Activated B cell treated with CpG ODN at 0.5 μM for 24 hours (primary cell): Measurements from ENCODE around the gene CCDC136. TPM values are rescaled to one million over a fixed set of nuclear protein-coding genes. Genes with fewer than 3 reads are reported as not detected.

Experiments used
- ATAC-seq: fragments of 200-7000 bp; cut with Tn5 transposase; one replicate; pipeline ENCODE4 v1.10.0; 2021; ENCODE audit warnings: low read depth, mild to moderate bottlenecking, moderate library complexity
- CTCF ChIA-PET: fragments of 350-600 bp; sonication (Branson Sonifier 250); formaldehyde crosslinking; loops from one replicate; lab custom pipeline; 2021; ENCODE audit warnings: antibody characterized with exemption; lab: Charles Lee
- POLR2A ChIA-PET: fragments of 350-600 bp; sonication (Branson Sonifier 250); formaldehyde crosslinking; loops from one replicate; lab custom pipeline; 2021; ENCODE audit warnings: antibody characterized with exemption; lab: Charles Lee
- DNase-seq: peaks from one replicate; pipeline ENCODE4 v3.0.0; 2022
- H3K27ac Mint-ChIP-seq: one replicate; pipeline ENCODE4 v1.8.0; 2020; ENCODE audit warnings: mixed read lengths
- H3K27me3 Mint-ChIP-seq: one replicate; pipeline ENCODE4 v1.8.0; 2021; ENCODE audit warnings: mixed read lengths
- H3K36me3 Mint-ChIP-seq: one replicate; pipeline ENCODE4 v1.8.0; 2021; ENCODE audit warnings: low read depth, mixed read lengths
- H3K4me1 Mint-ChIP-seq: one replicate; pipeline ENCODE4 v1.8.0; 2021; ENCODE audit warnings: mixed read lengths
- H3K4me3 Mint-ChIP-seq: one replicate; pipeline ENCODE4 v1.8.0; 2020; ENCODE audit warnings: mild to moderate bottlenecking, mixed read lengths
- H3K9me3 Mint-ChIP-seq: one replicate; pipeline ENCODE4 v1.8.0; 2020; ENCODE audit warnings: mixed read lengths
- CTCF ChIP-seq: fragments of 200-600 bp; IDR thresholded peaks from one replicate; pipeline ENCODE4 v1.8.0; 2022; ENCODE audit warnings: antibody characterized with exemption, mild to moderate bottlenecking
- intact Hi-C: fragments of 100-400 bp; cut with micrococcal nuclease; formaldehyde crosslinking; loops from one replicate; pipeline ENCODE4 v1.15.1; 2024
- total RNA-seq: library from RNA; stranded (reverse); gene quantifications from 2 replicates; pipeline ENCODE4 v1.2.3, GENCODE V29; 2022

Gene CCDC136
- total RNA-seq, 1 donor from 2014 or later, result 5.1 TPM

GRCh38 chr7:128855559-128855958 is 63.8 kb downstream of the CCDC136 start:
- CTCF ChIA-PET, result no interaction called here
- intact Hi-C loops, result no loop called here

GRCh38 chr7:128856001-128856718 is 64.4 kb downstream of the CCDC136 start:
- ChIA-PET CTCF (no interaction called here), POLR2A (no interaction called here)
- intact Hi-C loops, result no loop called here
- Mint-ChIP-seq H3K27ac (no peak overlapping the region), H3K4me3 (no peak overlapping the region), H3K4me1 (no peaks in the 10 kb centered on the region), H3K27me3 (peaks cover 10% of the 10 kb centered on the region), H3K9me3 (no peaks in the 10 kb centered on the region), H3K36me3 (no peaks in the 10 kb centered on the region)
- DNase-seq (no peak), ATAC-seq (no peak)
- no peak for TF ChIP-seq CTCF

More at GRCh38 chr7:128855559-128855958, 63.8 kb downstream of the CCDC136 start:
- no peak for DNase-seq
- Mint-ChIP-seq H3K27ac (no peak overlapping the region), H3K4me1 (no peaks in the 10 kb centered on the region), H3K27me3 (peaks cover 10% of the 10 kb centered on the region), H3K9me3 (no peaks in the 10 kb centered on the region), H3K36me3 (no peaks in the 10 kb centered on the region), H3K4me3 (no peak overlapping the region)
- POLR2A ChIA-PET, result no interaction called here
- ATAC-seq, result no peak
- no peak for TF ChIP-seq CTCF

- Mint-ChIP-seq H3K27ac (no peak overlapping the region), H3K9me3 (no peaks in the 10 kb centered on the region), H3K27me3 (peaks cover 4% of the 10 kb centered on the region), H3K4me1 (peaks cover 13% of the 10 kb centered on the region), H3K36me3 (peaks cover 6% of the 10 kb centered on the region), H3K4me3 (no peak overlapping the region)
- no peak for TF ChIP-seq CTCF
- ChIA-PET CTCF (no interaction called here), POLR2A (no interaction called here)
- intact Hi-C loops, result no loop called here
- no peak for DNase-seq
- ATAC-seq, result no peak
These were observed 66.8 kb downstream of the CCDC136 start for GRCh38 chr7:128858380-128859231.

- no peak for ATAC-seq
- CTCF ChIA-PET, result interaction anchor here (0.9 to 1.8 kb wide), 2 partner anchors 21 to 24 kb away, joined by 3 to 7 read pairs; no protein-coding TSS in a partner anchor
- Mint-ChIP-seq H3K9me3 (no peaks in the 10 kb centered on the region), H3K4me3 (no peak overlapping the region), H3K4me1 (peaks cover 18% of the 10 kb centered on the region), H3K36me3 (peaks cover 6% of the 10 kb centered on the region), H3K27ac (no peak overlapping the region), H3K27me3 (peaks cover 3% of the 10 kb centered on the region)
- TF ChIP-seq CTCF, result no peak
- no peak for DNase-seq
- POLR2A ChIA-PET, result no interaction called here
- intact Hi-C loops, result loop anchor here (5.0 to 10.0 kb wide), 3 partner anchors 327 to 455 kb away; partner anchors contain the start of genes IMPDH1 and METTL2B
These were observed 67.7 kb downstream of the CCDC136 start for GRCh38 chr7:128859232-128860157.
